RPMI8226 (cell line): ENCODE measurements around the gene ARHGEF17.

Source experiments
- DNase-seq: peaks from one replicate; pipeline ENCODE4 v3.0.0-alpha.2; 2015

ARHGEF17 gene

GRCh38 chr11:73315293-73316020, 7.4 kb downstream of the ARHGEF17 start:
- DNase-seq: no peak

- no peak for DNase-seq
Observed at GRCh38 chr11:73316422-73316821, 8.3 kb downstream of the ARHGEF17 start.

GRCh38 chr11:73317373-73317772, 9.3 kb downstream of the ARHGEF17 start:
- DNase-seq: no peak

- no peak for DNase-seq
Observed at GRCh38 chr11:73317803-73318202, 9.7 kb downstream of the ARHGEF17 start.

GRCh38 chr11:73318501-73319011, 10.5 kb downstream of the ARHGEF17 start:
- DNase-seq: peak; percentile 44

- no peak for DNase-seq
Observed at GRCh38 chr11:73320763-73321603, 12.9 kb downstream of the ARHGEF17 start.

- DNase-seq: peak; percentile 34
Observed at GRCh38 chr11:73321604-73322381, 13.7 kb downstream of the ARHGEF17 start.

GRCh38 chr11:73322382-73323306, 14.6 kb downstream of the ARHGEF17 start:
- peak; percentile 47 for DNase-seq

- no peak for DNase-seq
Observed at GRCh38 chr11:73323464-73323863, 15.4 kb downstream of the ARHGEF17 start.

- DNase-seq: no peak
Observed at GRCh38 chr11:73324116-73324515, 16.0 kb downstream of the ARHGEF17 start.

GRCh38 chr11:73324665-73325035, 16.6 kb downstream of the ARHGEF17 start:
- DNase-seq: no peak

GRCh38 chr11:73325036-73325981, 17.2 kb downstream of the ARHGEF17 start:
- no peak for DNase-seq

- no peak for DNase-seq
Observed at GRCh38 chr11:73326929-73327811, 19.1 kb downstream of the ARHGEF17 start.

GRCh38 chr11:73327812-73328364, 19.8 kb downstream of the ARHGEF17 start:
- no peak for DNase-seq

GRCh38 chr11:73330569-73331093, 22.6 kb downstream of the ARHGEF17 start:
- DNase-seq: peak; percentile 42

GRCh38 chr11:73331138-73331916, 23.3 kb downstream of the ARHGEF17 start:
- DNase-seq: no peak

GRCh38 chr11:73333173-73333572, 25.1 kb downstream of the ARHGEF17 start:
- no peak for DNase-seq

GRCh38 chr11:73333640-73334383, 25.7 kb downstream of the ARHGEF17 start:
- no peak for DNase-seq
